HEK293 (cell line): ENCODE data around the gene TGFB1.

ENCODE experiments used
- BCL11B ChIP-seq: fragments of 450-650 bp; formaldehyde crosslinking; IDR thresholded peaks from 2 replicates; pipeline ENCODE4 v1.5.1; 2016; ENCODE audit warnings: low read depth, missing biosample characterization, missing genetic modification characterization
- FEZF1 ChIP-seq: fragments of 450-650 bp; formaldehyde crosslinking; IDR thresholded peaks from 2 replicates; pipeline ENCODE4 v1.5.1; 2016; ENCODE audit warnings: missing biosample characterization, missing genetic modification characterization
- KLF16 ChIP-seq: fragments of 450-650 bp; formaldehyde crosslinking; IDR thresholded peaks from 2 replicates; pipeline ENCODE4 v1.5.1; 2017; ENCODE audit warnings: missing biosample characterization, missing genetic modification characterization
- KLF9 ChIP-seq: fragments of 450-650 bp; formaldehyde crosslinking; IDR thresholded peaks from 2 replicates; pipeline ENCODE4 v1.5.1; 2016; ENCODE audit warnings: missing biosample characterization, missing genetic modification characterization, low read depth
- OVOL3 ChIP-seq: fragments of 450-650 bp; formaldehyde crosslinking; IDR thresholded peaks from 2 replicates; pipeline ENCODE4 v1.5.1; 2016; ENCODE audit warnings: missing biosample characterization, missing genetic modification characterization
- TCF7L2 ChIP-seq: IDR thresholded peaks from 2 replicates; pipeline ENCODE4 v1.6.1; 2011; ENCODE audit warnings: low read depth, mild to moderate bottlenecking, inconsistent platforms, low read length, moderate library complexity, borderline replicate concordance
- YY2 ChIP-seq: fragments of 450-650 bp; formaldehyde crosslinking; IDR thresholded peaks from 2 replicates; pipeline ENCODE4 v1.5.1; 2016; ENCODE audit warnings: missing biosample characterization, missing genetic modification characterization
- ZFP37 ChIP-seq: fragments of 450-650 bp; formaldehyde crosslinking; IDR thresholded peaks from 2 replicates; pipeline ENCODE4 v1.5.1; 2016; ENCODE audit warnings: missing biosample characterization, missing genetic modification characterization
- ZFP41 ChIP-seq: fragments of 450-650 bp; formaldehyde crosslinking; IDR thresholded peaks from 2 replicates; pipeline ENCODE4 v1.5.1; 2016; ENCODE audit warnings: missing biosample characterization, missing genetic modification characterization, borderline replicate concordance
- ZFP69B ChIP-seq: fragments of 450-650 bp; formaldehyde crosslinking; IDR thresholded peaks from 2 replicates; pipeline ENCODE4 v1.5.1; 2016; ENCODE audit warnings: missing biosample characterization, missing genetic modification characterization
- ZIC2 ChIP-seq: fragments of 450-650 bp; formaldehyde crosslinking; IDR thresholded peaks from 2 replicates; pipeline ENCODE4 v1.5.1; 2016; ENCODE audit warnings: missing biosample characterization, missing genetic modification characterization
- ZNF112 ChIP-seq: fragments of 450-650 bp; formaldehyde crosslinking; IDR thresholded peaks from 2 replicates; pipeline ENCODE4 v1.5.0; 2017; ENCODE audit warnings: missing biosample characterization, missing genetic modification characterization
- ZNF248 ChIP-seq: fragments of 450-650 bp; formaldehyde crosslinking; IDR thresholded peaks from 2 replicates; pipeline ENCODE4 v1.5.1; 2017; ENCODE audit warnings: missing biosample characterization, missing genetic modification characterization
- ZNF302 ChIP-seq: fragments of 450-650 bp; formaldehyde crosslinking; IDR thresholded peaks from 2 replicates; pipeline ENCODE4 v1.5.1; 2016; ENCODE audit warnings: missing biosample characterization, missing genetic modification characterization, low read depth
- ZNF324 ChIP-seq: fragments of 450-650 bp; formaldehyde crosslinking; IDR thresholded peaks from 2 replicates; pipeline ENCODE4 v1.5.1; 2016; ENCODE audit warnings: missing biosample characterization, missing genetic modification characterization
- ZNF37A ChIP-seq: fragments of 450-650 bp; IDR thresholded peaks from 2 replicates; pipeline ENCODE4 v1.5.1; 2018; ENCODE audit warnings: missing biosample characterization, missing genetic modification characterization
- ZNF394 ChIP-seq: fragments of 450-650 bp; formaldehyde crosslinking; IDR thresholded peaks from 2 replicates; pipeline ENCODE4 v1.5.1; 2016; ENCODE audit warnings: missing biosample characterization, missing genetic modification characterization, mild to moderate bottlenecking, moderate library complexity, borderline replicate concordance
- ZNF433 ChIP-seq: fragments of 450-650 bp; formaldehyde crosslinking; IDR thresholded peaks from 2 replicates; pipeline ENCODE4 v1.5.1; 2016; ENCODE audit warnings: missing biosample characterization, missing genetic modification characterization, low read depth
- ZNF510 ChIP-seq: fragments of 450-650 bp; formaldehyde crosslinking; IDR thresholded peaks from 2 replicates; pipeline ENCODE4 v1.5.1; 2018; ENCODE audit warnings: mild to moderate bottlenecking, missing genetic modification characterization, missing biosample characterization; ENCODE audit not compliant: insufficient replicate concordance
- ZNF548 ChIP-seq: fragments of 450-650 bp; formaldehyde crosslinking; IDR thresholded peaks from 2 replicates; pipeline ENCODE4 v1.5.1; 2016; ENCODE audit warnings: missing biosample characterization, missing genetic modification characterization
- ZNF561 ChIP-seq: fragments of 450-650 bp; IDR thresholded peaks from 2 replicates; pipeline ENCODE4 v1.5.1; 2018; ENCODE audit warnings: missing biosample characterization, missing genetic modification characterization, borderline replicate concordance
- ZNF571 ChIP-seq: fragments of 450-650 bp; formaldehyde crosslinking; IDR thresholded peaks from 2 replicates; pipeline ENCODE4 v1.5.0; 2017; ENCODE audit warnings: missing biosample characterization, missing genetic modification characterization
- ZNF585B ChIP-seq: fragments of 450-650 bp; formaldehyde crosslinking; IDR thresholded peaks from 2 replicates; pipeline ENCODE4 v1.5.1; 2016; ENCODE audit warnings: missing biosample characterization, missing genetic modification characterization
- ZNF660 ChIP-seq: fragments of 450-650 bp; IDR thresholded peaks from 2 replicates; pipeline ENCODE4 v1.5.1; 2018; ENCODE audit warnings: missing biosample characterization, mild to moderate bottlenecking, missing genetic modification characterization
- ZNF670 ChIP-seq: fragments of 450-650 bp; formaldehyde crosslinking; IDR thresholded peaks from 2 replicates; pipeline ENCODE4 v1.5.1; 2016; ENCODE audit warnings: missing biosample characterization, missing genetic modification characterization, low read depth
- ZNF747 ChIP-seq: fragments of 450-650 bp; formaldehyde crosslinking; IDR thresholded peaks from 2 replicates; pipeline ENCODE4 v1.5.1; 2016; ENCODE audit warnings: missing biosample characterization, missing genetic modification characterization
- ZNF76 ChIP-seq: fragments of 450-650 bp; formaldehyde crosslinking; IDR thresholded peaks from 2 replicates; pipeline ENCODE4; 2016; ENCODE audit warnings: low read depth, missing biosample characterization, missing genetic modification characterization, borderline replicate concordance
- TF ChIP-seq, protein P1 (sequence below): IDR thresholded peaks from 2 replicates; pipeline ENCODE4 v1.6.1; 2011; ENCODE audit warnings: mild to moderate bottlenecking, low read depth, low read length, borderline replicate concordance
- TF ChIP-seq, protein P2 (sequence below): fragments of 450-650 bp; formaldehyde crosslinking; IDR thresholded peaks from 2 replicates; pipeline ENCODE4 v1.5.1; 2016; ENCODE audit warnings: missing biosample characterization, missing genetic modification characterization
- TF ChIP-seq, protein P3 (sequence below): fragments of 450-650 bp; formaldehyde crosslinking; IDR thresholded peaks from 2 replicates; pipeline ENCODE4 v1.5.1; 2016; ENCODE audit warnings: missing biosample characterization, missing genetic modification characterization
- TF ChIP-seq, protein P4 (sequence below): fragments of 450-650 bp; formaldehyde crosslinking; IDR thresholded peaks from 2 replicates; pipeline ENCODE4 v1.5.1; 2016; ENCODE audit warnings: missing biosample characterization, missing genetic modification characterization
- TF ChIP-seq, protein P5 (sequence below): fragments of 450-650 bp; formaldehyde crosslinking; IDR thresholded peaks from 2 replicates; pipeline ENCODE4; 2016; ENCODE audit warnings: missing biosample characterization, missing genetic modification characterization

TGFB1 gene

DNA sequence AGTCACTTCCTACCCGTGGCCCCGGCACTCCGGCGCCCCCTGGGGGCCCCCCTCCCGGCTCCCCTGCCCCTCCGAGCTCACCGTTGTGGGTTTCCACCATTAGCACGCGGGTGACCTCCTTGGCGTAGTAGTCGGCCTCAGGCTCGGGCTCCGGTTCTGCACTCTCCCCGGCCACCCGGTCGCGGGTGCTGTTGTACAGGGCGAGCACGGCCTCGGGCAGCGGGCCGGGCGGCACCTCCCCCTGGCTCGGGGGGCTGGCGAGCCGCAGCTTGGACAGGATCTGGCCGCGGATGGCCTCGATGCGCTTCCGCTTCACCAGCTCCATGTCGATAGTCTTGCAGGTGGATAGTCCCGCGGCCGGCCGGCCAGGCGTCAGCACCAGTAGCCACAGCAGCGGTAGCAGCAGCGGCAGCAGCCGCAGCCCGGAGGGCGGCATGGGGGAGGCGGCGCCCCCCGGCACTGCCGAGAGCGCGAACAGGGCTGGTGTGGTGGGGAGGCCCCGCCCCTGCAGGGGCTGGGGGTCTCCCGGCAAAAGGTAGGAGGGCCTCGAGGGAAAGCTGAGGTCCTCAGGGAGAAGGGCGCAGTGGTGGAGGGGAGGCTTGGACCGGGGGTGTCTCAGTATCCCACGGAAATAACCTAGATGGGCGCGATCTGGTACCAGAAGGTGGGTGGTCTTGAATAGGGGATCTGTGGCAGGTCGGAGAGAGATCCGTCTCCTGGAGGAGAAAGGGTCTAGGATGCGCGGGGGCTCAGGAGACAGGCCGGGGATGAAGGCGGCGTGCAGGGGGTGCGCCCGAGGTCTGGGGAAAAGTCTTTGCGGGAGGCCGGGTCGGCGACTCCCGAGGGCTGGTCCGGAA is 885 bp downstream of the TGFB1 start (continued):
- TF ChIP-seq ZNF112 (tag by site-specific recombination) (no peak), ZNF561 (tag by site-specific recombination) (0 out of 2 replicates have a peak, but pooled peaks have one; percentile 20), OVOL3 (no peak), FEZF1 (no peak), ZNF747 (no peak), ZIC2 (tag by site-specific recombination) (no peak; the same call in 1 of the 2 replicates), ZFP69B (no peak), ZNF248 (tag by site-specific recombination) (no peak), KLF16 (tag by site-specific recombination) (0 out of 2 replicates have a peak, but pooled peaks have one; percentile 20), ZNF433 (tag by site-specific recombination) (no peak), TCF7L2 (no peak), BCL11B (no peak), YY2 (tag by site-specific recombination) (peak; percentile 50; the same call in 1 of the 2 replicates), ZNF37A (tag by site-specific recombination) (no peak), ZNF571 (tag by site-specific recombination) (no peak), KLF9 (tag by site-specific recombination) (peak; percentile 29), ZFP41 (tag by site-specific recombination) (no peak), ZNF394 (tag by site-specific recombination) (peak; percentile 35; the same call in 1 of the 2 replicates), ZNF324 (no peak), ZNF585B (tag by site-specific recombination) (no peak), ZNF548 (tag by site-specific recombination) (no peak), ZNF302 (tag by site-specific recombination) (no peak), ZNF510 (tag by site-specific recombination) (no peak), ZFP37 (tag by site-specific recombination) (0 out of 2 replicates have a peak, but pooled peaks have one; percentile 72), ZNF670 (tag by site-specific recombination) (no peak), ZNF76 (tag by site-specific recombination) (peak; percentile 27; the same call in 1 of the 2 replicates), ZNF660 (tag by site-specific recombination) (no peak)
- TF ChIP-seq, protein P1, sequence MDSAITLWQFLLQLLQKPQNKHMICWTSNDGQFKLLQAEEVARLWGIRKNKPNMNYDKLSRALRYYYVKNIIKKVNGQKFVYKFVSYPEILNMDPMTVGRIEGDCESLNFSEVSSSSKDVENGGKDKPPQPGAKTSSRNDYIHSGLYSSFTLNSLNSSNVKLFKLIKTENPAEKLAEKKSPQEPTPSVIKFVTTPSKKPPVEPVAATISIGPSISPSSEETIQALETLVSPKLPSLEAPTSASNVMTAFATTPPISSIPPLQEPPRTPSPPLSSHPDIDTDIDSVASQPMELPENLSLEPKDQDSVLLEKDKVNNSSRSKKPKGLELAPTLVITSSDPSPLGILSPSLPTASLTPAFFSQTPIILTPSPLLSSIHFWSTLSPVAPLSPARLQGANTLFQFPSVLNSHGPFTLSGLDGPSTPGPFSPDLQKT, result no peak
- TF ChIP-seq, protein P2, sequence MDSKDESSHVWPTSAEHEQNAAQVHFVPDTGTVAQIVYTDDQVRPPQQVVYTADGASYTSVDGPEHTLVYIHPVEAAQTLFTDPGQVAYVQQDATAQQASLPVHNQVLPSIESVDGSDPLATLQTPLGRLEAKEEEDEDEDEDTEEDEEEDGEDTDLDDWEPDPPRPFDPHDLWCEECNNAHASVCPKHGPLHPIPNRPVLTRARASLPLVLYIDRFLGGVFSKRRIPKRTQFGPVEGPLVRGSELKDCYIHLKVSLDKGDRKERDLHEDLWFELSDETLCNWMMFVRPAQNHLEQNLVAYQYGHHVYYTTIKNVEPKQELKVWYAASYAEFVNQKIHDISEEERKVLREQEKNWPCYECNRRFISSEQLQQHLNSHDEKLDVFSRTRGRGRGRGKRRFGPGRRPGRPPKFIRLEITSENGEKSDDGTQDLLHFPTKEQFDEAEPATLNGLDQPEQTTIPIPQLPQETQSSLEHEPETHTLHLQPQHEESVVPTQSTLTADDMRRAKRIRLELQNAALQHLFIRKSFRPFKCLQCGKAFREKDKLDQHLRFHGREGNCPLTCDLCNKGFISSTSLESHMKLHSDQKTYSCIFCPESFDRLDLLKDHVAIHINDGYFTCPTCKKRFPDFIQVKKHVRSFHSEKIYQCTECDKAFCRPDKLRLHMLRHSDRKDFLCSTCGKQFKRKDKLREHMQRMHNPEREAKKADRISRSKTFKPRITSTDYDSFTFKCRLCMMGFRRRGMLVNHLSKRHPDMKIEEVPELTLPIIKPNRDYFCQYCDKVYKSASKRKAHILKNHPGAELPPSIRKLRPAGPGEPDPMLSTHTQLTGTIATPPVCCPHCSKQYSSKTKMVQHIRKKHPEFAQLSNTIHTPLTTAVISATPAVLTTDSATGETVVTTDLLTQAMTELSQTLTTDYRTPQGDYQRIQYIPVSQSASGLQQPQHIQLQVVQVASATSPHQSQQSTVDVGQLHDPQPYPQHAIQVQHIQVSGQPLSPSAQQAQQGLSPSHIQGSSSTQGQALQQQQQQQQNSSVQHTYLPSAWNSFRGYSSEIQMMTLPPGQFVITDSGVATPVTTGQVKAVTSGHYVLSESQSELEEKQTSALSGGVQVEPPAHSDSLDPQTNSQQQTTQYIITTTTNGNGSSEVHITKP (tag by site-specific recombination), result no peak
- TF ChIP-seq, protein P3, sequence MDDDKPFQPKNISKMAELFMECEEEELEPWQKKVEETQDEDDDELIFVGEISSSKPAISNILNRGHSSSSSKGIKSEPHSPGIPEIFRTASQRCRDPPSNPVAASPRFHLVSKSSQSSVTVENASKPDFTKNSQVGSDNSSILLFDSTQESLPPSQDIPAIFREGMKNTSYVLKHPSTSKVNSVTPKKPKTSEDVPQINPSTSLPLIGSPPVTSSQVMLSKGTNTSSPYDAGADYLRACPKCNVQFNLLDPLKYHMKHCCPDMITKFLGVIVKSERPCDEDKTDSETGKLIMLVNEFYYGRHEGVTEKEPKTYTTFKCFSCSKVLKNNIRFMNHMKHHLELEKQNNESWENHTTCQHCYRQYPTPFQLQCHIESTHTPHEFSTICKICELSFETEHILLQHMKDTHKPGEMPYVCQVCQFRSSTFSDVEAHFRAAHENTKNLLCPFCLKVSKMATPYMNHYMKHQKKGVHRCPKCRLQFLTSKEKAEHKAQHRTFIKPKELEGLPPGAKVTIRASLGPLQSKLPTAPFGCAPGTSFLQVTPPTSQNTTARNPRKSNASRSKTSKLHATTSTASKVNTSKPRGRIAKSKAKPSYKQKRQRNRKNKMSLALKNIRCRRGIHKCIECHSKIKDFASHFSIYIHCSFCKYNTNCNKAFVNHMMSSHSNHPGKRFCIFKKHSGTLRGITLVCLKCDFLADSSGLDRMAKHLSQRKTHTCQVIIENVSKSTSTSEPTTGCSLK (tag by site-specific recombination), result no peak
- TF ChIP-seq, protein P4, sequence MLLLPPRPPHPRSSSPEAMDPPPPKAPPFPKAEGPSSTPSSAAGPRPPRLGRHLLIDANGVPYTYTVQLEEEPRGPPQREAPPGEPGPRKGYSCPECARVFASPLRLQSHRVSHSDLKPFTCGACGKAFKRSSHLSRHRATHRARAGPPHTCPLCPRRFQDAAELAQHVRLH, result no peak
- TF ChIP-seq, protein P5, sequence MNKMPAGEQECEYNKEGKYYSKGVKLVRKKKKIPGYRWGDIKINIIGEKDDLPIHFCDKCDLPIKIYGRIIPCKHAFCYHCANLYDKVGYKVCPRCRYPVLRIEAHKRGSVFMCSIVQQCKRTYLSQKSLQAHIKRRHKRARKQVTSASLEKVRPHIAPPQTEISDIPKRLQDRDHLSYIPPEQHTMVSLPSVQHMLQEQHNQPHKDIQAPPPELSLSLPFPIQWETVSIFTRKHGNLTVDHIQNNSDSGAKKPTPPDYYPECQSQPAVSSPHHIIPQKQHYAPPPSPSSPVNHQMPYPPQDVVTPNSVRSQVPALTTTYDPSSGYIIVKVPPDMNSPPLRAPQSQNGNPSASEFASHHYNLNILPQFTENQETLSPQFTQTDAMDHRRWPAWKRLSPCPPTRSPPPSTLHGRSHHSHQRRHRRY, result no peak
